HepG2 (cell line): ENCODE results near the gene ACTR1B. TPM values are rescaled to one million over a fixed set of nuclear protein-coding genes. Genes with fewer than 3 reads are reported as not detected.

Experiments used
- ATF4 ChIP-seq, 2 experiments: fragments of 450-650 bp in 1 of 2; sonication (generic) in 1 of 2; formaldehyde crosslinking; IDR thresholded peaks; 2 replicates each; pipeline versions ENCODE4 v1.5.0 to v1.8.0; 2020 to 2022; ENCODE audit warnings: mild to moderate bottlenecking in 1 of 2, missing genetic modification reagents in 1 of 2
- HNF1B ChIP-seq: sonication (generic); formaldehyde crosslinking; IDR thresholded peaks from 2 replicates; pipeline ENCODE4 v1.5.1; 2020; ENCODE audit warnings: mild to moderate bottlenecking, moderate library complexity, missing genetic modification reagents
- MAFG ChIP-seq: sonication (generic); formaldehyde crosslinking; IDR thresholded peaks from 2 replicates; pipeline ENCODE4 v1.5.1; 2020; ENCODE audit warnings: mild to moderate bottlenecking, missing genetic modification reagents
- SALL1 ChIP-seq: sonication (generic); formaldehyde crosslinking; IDR thresholded peaks from 2 replicates; pipeline ENCODE4 v1.8.0; 2022; ENCODE audit warnings: mild to moderate bottlenecking, missing genetic modification reagents
- SAP130 ChIP-seq: IDR thresholded peaks from 2 replicates; pipeline ENCODE4 v1.6.1; 2016; ENCODE audit warnings: low read depth
- SIX4 ChIP-seq: sonication (generic); formaldehyde crosslinking; IDR thresholded peaks from 2 replicates; pipeline ENCODE4 v1.4.0; 2020; ENCODE audit warnings: missing genetic modification reagents
- ZBTB40 ChIP-seq, 2 experiments: fragments of 450-650 bp in 1 of 2; sonication (generic) in 1 of 2; formaldehyde crosslinking in 1 of 2; IDR thresholded peaks; 2 replicates each; pipeline versions ENCODE4 v1.6.1 to v1.8.0; 2016 to 2022; ENCODE audit warnings: antibody characterized with exemption in 1 of 2, mild to moderate bottlenecking in 1 of 2, missing genetic modification reagents in 1 of 2
- ZBTB44 ChIP-seq: sonication (generic); formaldehyde crosslinking; IDR thresholded peaks from 2 replicates; pipeline ENCODE4 v1.4.0; 2020; ENCODE audit warnings: missing genetic modification reagents
- ZNF607 ChIP-seq: sonication (generic); formaldehyde crosslinking; IDR thresholded peaks from 2 replicates; pipeline ENCODE4 v1.5.1; 2020; ENCODE audit warnings: missing genetic modification reagents, mild to moderate bottlenecking, borderline replicate concordance
- polyA plus RNA-seq, 8 experiments: library from polyadenylated mRNA; depleted of rRNA in 3 of 8; stranded (reverse) in 7 of 8; unstranded in 1 of 8; fragments of >200 nt; fragmentation: Illumina TruSeq in 4 of 8; extraction: Trizol in 4 of 8; gene quantifications; 2 replicates each; pipeline versions ENCODE4 v1.2.1 to v1.2.3, GENCODE V29; 2011 to 2016; ENCODE audit warnings: low read depth in 4 of 8, missing spikeins in 1 of 8, mixed read lengths in 1 of 8; ENCODE audit not compliant: insufficient read depth in 1 of 8
- total RNA-seq, 5 experiments: library from RNA; depleted of rRNA; stranded (reverse); fragments of >200 nt; fragmentation: Illumina TruSeq; extraction: Trizol; gene quantifications; 2 replicates each; pipeline ENCODE4 v1.2.3, GENCODE V29; 2016; ENCODE audit warnings: low read depth in 1 of 5

Gene ACTR1B
- total and polyA plus RNA-seq, 2 of the 13 experiments (the other 11 are each of a cell fraction or from before 2014, with no cell fraction given) = 61.7 to 76.7 TPM

GRCh38 chr2:97645112-97645694 lies 18.6 kb downstream of the ACTR1B start (continued):
- TF ChIP-seq ATF4 (CRISPR knock-in tag; IDR thresholded peaks at IDR 0.05) (no peak), HNF1B (CRISPR knock-in tag) (no peak), SAP130 (CRISPR knock-in tag) (no peak), ZNF607 (CRISPR knock-in tag) (no peak), ZBTB40 (IDR thresholded peaks at IDR 0.05) (no peak), ZBTB40 (CRISPR knock-in tag; IDR thresholded peaks at IDR 0.05) (no peak), SIX4 (no peak), MAFG (CRISPR knock-in tag) (no peak), ZBTB44 (CRISPR knock-in tag) (no peak), SALL1 (CRISPR knock-in tag) (no peak)
